ENCODE measurements around the gene RABL2B.

The RABL2B gene

DNA sequence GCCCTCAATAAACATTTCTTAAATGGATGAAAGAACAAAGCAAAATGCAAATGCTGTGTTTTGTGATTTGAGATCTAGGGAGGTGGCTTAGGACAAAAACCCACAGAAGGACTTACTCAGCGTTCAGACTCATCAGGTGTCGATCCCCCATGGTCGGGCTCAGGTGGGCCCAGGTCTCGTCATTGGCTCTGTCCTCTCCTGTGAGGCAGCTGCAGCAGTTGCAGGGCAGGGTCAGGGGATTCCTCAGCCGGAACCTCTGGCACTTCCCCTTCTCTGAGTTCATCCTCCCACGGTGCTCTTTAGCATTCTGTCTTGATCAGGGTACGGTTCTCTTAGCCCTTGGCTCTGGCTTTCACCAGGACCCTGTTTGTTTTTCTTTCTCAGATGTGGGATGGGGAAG lies 59.4 kb downstream of the RABL2B start:
- ChIA-PET POLR2A (no interaction called here), CTCF (interaction anchor here (1.0 kb wide), 1 partner anchor 8 kb away, joined by 3 read pairs; no protein-coding TSS in a partner anchor)
- no peak overlapping the region for H3K4me3 ChIP-seq (ENCODE audit: low read depth, low read length)
- no peaks in the 10 kb centered on the region for H3K4me1 ChIP-seq (ENCODE audit: control insufficient read depth, insufficient read depth, low read length)
- peaks cover 0 to 51% of the 10 kb centered on the region in 2 experiments; a peak in 1 of 3 replicates for H3K36me3 ChIP-seq (ENCODE audit: control insufficient read depth in 2 of 2, insufficient read depth in 1 of 2, low read length in 2 of 2)
- TF ChIP-seq TCF7L2 (IDR thresholded peaks at IDR 0.05; ENCODE audit: borderline replicate concordance, low read depth, low read length) (no peak), ZNF610 (tag by site-specific recombination; IDR thresholded peaks at IDR 0.05; ENCODE audit: borderline replicate concordance) (no peak), SCRT1 (tag by site-specific recombination; IDR thresholded peaks at IDR 0.05; ENCODE audit: borderline replicate concordance) (no peak)
- H3K27ac ChIP-seq (ENCODE audit: extremely low read depth, low read depth, low read length) = no peak overlapping the region
- H3K9me3 ChIP-seq (ENCODE audit: control insufficient read depth, insufficient read depth, low read depth, low read length) = no peaks in the 10 kb centered on the region

DNA sequence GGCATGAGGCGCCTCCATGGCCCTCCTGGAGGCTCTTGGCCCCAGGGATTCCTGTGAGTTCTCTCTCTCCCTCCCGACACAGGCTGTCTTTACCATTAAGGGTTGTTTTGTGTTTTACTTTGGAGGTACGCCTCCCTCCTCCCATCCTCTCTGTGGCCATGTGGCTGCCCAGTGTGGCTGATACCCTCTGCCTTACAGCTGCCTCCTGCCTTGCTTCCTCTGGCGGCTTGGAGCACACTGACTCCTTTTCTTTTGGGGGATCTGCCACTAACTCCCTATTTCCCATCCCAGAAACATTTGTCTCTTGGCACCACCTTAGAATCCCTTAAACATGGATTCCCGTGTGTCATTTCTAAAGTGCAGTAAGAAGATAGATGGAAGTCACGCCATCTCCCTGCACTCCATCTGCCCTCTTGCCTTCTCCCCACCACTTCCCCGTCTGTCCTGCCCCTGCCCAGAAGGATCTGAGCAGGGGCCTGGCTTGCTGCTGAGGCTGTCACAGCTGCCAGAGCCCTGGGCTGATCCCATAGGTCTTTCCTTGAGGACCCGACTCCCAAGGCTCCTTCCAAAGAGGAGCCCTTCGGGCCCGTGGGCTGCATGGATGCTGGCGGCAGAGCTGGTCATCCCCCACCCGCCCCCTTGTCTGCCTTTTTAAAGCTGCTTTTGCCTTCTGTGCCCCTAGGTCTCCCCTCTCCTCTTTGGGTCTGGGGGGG lies 60.6 kb downstream of the RABL2B start:
- no peak overlapping the region for H3K27ac ChIP-seq (ENCODE audit: extremely low read depth, low read depth, low read length)
- peaks cover 0 to 51% of the 10 kb centered on the region in 2 experiments; a peak in 1 of 3 replicates for H3K36me3 ChIP-seq (ENCODE audit: control insufficient read depth in 2 of 2, insufficient read depth in 1 of 2, low read length in 2 of 2)
- ChIA-PET POLR2A (no interaction called here), CTCF (interaction anchor here (0.6 to 1.0 kb wide), 2 partner anchors 9 to 225 kb away, joined by 3 read pairs; no protein-coding TSS in a partner anchor)
- H3K4me1 ChIP-seq (ENCODE audit: control insufficient read depth, insufficient read depth, low read length) = no peaks in the 10 kb centered on the region
- H3K4me3 ChIP-seq (ENCODE audit: low read depth, low read length) = no peak overlapping the region
- H3K9me3 ChIP-seq (ENCODE audit: control insufficient read depth, insufficient read depth, low read depth, low read length) = no peaks in the 10 kb centered on the region
- TF ChIP-seq, protein P1, sequence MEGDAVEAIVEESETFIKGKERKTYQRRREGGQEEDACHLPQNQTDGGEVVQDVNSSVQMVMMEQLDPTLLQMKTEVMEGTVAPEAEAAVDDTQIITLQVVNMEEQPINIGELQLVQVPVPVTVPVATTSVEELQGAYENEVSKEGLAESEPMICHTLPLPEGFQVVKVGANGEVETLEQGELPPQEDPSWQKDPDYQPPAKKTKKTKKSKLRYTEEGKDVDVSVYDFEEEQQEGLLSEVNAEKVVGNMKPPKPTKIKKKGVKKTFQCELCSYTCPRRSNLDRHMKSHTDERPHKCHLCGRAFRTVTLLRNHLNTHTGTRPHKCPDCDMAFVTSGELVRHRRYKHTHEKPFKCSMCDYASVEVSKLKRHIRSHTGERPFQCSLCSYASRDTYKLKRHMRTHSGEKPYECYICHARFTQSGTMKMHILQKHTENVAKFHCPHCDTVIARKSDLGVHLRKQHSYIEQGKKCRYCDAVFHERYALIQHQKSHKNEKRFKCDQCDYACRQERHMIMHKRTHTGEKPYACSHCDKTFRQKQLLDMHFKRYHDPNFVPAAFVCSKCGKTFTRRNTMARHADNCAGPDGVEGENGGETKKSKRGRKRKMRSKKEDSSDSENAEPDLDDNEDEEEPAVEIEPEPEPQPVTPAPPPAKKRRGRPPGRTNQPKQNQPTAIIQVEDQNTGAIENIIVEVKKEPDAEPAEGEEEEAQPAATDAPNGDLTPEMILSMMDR (tag by site-specific recombination; IDR thresholded peaks at IDR 0.05) = no peak
- no peak for TF ChIP-seq EGR2 (tag by site-specific recombination; IDR thresholded peaks at IDR 0.05; ENCODE audit: low read depth)

- POLR2A ChIA-PET = no interaction called here
- Histone ChIP-seq H3K4me1 (ENCODE audit: control insufficient read depth, insufficient read depth, low read length) (no peaks in the 10 kb centered on the region), H3K4me3 (ENCODE audit: low read depth, low read length) (no peak overlapping the region), H3K9me3 (ENCODE audit: control insufficient read depth, insufficient read depth, low read depth, low read length) (no peaks in the 10 kb centered on the region), H3K36me3 (ENCODE audit: control insufficient read depth in 2 of 2, insufficient read depth in 1 of 2, low read length in 2 of 2) (peaks cover 0 to 57% of the 10 kb centered on the region in 2 experiments; a peak in 1 of 3 replicates), H3K27ac (ENCODE audit: extremely low read depth, low read depth, low read length) (no peak overlapping the region)
- TF ChIP-seq ZBTB10 (tag by site-specific recombination; IDR thresholded peaks at IDR 0.05) (no peak), ZBTB44 (tag by site-specific recombination; IDR thresholded peaks at IDR 0.05) (no peak), SP2 (tag by site-specific recombination; IDR thresholded peaks at IDR 0.05) (peak; percentile 13; the same call in 1 of the 2 replicates), ZNF157 (tag by site-specific recombination; IDR thresholded peaks at IDR 0.05) (no peak)
- CTCF ChIA-PET = interaction anchor here (1.2 kb wide), 1 partner anchor 53 kb away, joined by 3 read pairs; no protein-coding TSS in a partner anchor
These were observed 61.3 kb downstream of the RABL2B start for GRCh38 chr22:50722048-50722701.
